Right hindlimb (tissue), 1 donor: ENCODE data around the gene MAPK11.
"Not testable (repeated sequence)": the region's sequence is repeated elsewhere in the genome, so short reads cannot be mapped to it uniquely, and the experiment has no call there.

Experiments
- DNase-seq: peaks from one replicate; pipeline ENCODE4 v3.0.0-alpha.2; 2018

Gene MAPK11

DNA sequence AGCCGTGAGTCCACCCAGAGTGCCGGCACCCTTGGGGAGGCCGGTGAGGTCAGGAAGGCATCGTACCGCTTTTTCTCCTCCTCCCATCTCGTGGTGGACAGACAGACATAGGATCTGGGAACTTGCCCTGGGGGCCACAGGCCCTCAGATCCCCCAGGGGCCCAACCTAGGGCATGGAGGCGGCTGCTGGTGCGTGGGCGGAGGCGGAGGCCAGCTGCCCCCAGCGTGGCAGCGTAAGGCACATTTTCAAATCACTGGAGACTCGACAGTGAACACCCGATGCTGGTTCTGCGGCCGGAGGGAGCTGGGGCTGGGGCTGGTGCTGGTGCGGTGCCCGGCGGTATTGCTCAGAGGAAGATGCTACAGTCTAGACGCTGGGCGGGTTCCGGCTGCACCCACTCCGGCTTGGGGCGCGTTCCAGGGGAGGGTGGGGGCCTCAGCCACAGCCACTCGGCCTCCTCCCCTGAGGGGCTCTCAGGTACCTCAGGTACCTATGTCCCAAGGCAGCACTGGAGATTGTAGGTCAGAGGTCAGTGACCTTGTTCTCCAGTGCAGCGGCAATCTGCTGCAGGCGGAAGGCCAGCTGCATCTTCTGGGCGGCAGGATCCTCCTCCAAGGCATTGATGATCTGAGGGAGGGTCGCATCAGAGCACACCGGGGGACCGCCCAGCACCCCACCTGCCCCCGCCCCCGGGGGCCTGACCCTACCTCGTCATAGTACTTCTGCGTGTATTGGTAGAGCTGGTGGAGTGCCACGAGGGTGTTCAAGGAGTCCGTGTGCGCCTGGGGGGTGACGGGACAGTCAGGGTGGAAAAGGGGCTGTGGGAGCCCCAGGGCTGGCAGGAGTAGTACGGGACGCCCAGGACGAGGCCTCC, 5.2 kb upstream of the MAPK11 start:
- no peak for DNase-seq

DNA sequence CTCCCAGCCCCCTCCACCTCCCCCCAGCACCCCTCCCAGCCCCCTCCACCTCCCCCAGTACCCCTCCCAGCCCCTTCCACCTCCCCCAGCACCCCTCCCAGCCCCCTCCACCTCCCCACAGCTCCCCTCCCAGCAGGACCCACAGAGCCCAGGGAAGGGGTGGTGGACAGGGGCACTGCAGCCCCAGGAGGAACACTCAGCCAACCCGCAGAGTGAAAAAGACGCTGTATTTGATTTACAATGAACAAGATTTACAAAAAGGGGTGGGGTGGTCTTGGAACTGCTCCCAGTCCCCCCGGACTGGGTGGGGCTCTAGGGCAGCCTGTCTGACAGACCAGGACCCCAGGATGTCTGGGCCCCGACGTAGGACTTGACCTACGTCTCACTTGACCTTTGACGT, 4.6 kb upstream of the MAPK11 start:
- no peak for DNase-seq

DNA sequence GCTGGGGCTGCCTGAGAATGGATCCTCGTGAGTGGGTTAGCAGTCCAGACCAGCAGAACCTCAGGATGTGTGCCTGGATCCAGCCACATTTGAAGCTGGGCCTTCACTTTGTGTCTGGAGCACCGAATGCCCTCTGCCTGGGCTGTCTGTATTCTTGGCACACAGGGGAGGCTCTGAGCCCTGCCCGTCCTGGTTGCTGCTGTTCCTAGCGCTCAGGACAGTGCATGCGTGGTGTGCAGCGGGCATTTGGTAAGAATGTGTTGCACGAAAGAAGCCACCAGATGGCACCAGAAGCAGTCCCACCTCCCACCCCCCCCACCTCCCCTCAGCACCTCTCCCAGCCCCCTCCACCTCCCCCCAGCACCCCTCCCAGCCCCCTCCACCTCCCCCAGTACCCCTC, 4.1 kb upstream of the MAPK11 start:
- peak; percentile 64 for DNase-seq

DNA sequence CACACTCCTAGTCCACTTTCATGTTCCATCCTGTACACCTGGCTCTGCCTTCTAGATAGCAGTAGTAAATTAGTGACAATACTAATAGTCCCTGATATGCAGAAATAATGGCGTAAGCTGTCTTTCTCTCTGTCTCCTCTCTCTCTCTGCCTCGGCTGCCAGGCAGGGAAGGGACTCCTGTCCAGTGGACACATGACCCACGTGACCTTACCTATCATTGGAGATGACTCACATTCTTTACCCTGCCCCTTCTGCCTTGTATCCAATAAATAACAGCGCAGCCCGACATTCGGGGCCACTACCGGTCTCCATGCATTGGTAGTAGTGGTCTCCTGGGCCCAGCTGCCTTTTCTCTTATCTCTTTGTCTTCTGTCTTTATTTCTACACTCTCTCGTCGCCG, 3.6 kb upstream of the MAPK11 start:
- not testable (repeated sequence) for DNase-seq

DNA sequence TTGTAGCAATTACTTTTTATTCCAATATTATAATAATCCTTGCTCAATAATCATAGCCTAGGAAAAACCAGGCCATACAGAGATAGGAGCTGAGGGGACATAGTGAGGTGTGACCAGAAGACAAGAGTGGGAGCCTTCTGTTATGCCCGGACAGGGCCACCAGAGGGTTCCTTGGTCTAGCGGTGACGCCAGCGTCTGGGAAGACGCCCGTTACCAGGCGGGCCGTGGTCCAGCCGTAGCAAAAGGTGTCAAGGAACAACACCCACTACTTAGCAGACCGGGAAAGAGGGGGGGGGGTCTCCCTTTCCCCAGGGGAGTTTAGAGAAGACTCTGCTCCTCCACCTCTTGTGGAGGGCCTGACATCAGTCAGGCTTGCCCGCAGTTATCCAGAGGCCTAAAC, 3.2 kb upstream of the MAPK11 start:
- not testable (repeated sequence) for DNase-seq

DNA sequence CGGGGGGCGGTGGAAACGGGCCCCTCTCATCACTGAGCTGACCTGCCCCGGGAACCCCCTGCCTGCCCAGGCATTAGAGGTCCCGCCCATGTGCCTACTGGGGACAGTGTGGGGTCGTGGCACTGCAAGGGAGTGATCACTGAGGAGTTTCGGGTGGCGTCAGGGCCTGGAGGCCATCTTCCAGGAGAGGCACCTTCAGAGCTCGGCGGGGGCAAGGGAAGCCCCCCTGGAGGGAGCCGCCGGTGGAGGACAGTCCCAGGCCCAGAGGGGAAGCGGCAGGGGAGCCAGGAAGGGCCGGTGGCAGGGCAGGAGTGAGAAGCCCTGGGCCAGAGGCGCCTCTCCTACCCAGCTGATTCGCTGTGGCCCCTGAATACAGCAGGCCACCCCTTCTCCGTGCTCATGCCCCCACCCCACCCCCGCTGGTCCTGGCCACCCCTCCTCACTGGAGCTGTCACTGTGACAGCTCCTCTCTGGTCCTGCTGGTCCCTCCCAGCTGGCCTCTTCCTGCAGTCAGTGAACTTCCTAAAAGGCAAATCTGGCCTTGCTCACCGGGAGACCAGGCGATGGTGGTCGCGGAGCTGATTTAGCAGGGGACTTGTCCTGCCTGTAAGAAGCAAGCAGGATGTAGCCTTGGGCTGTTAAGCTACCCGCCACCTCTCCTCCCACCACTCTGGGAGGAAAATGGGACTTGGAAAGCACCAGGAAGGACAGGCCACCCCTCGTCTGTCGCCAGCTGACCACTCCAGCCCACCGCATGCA, 2.0 kb upstream of the MAPK11 start:
- DNase-seq: no peak

DNA sequence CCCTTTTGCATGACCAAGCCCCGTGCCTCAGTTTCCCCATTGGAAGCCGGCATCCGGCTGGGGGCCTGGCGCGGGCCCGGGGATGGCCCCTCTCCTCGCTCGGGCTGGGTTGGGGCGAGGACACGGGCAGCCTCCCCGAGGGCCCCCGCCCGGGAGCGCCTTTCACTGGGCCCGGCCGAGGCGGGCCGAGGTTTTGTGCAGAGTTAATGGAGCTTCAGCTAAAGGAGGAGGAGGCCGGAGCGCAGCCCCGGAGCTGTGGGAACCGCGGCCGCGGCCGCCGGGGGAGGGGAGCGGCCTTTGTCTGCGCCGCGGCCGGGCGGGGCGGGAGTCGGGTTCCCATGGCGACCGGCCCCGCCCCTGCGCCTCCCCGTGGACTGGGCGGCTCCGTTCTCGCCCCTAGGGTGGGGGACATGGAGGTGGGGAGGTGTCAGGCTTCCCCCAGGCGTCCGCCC, 1.4 kb upstream of the MAPK11 start:
- DNase-seq: no peak

DNA sequence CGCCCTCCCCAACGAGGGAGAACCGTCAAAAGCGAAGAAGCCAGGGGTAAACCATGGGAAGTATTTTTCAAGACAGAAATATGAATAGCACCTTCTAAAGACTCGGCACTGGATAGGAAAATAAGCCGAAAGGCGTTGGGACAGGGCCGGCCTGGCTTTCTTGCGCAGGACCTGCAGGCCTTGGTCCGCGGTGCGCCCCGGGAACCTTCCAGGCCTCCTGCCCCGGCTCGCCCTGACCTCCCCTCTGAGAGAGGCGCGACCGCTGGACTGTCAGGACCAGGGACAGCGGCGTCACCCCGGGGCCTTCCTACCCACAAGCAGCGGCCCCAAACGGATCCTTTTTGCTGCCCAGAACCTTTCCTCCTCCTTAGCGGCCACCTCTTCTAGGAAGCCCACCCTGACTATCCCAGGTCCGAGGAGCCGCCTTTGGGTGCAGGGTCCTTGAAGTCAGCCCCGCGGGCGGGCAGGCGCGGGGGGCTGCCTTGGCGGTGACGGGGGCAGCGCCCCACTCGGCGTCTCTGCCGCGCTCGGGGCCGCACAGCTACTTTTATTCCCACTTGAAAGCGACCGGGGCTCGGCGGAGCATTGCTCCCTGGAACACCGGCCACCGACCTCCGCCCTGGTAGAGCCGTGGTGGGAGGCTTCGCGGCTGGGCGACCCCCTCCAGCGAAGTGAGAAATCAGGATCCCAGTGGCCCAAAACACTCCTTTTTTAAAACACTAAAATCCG, 650 bp upstream of the MAPK11 start:
- peak; percentile 81 for DNase-seq

DNA sequence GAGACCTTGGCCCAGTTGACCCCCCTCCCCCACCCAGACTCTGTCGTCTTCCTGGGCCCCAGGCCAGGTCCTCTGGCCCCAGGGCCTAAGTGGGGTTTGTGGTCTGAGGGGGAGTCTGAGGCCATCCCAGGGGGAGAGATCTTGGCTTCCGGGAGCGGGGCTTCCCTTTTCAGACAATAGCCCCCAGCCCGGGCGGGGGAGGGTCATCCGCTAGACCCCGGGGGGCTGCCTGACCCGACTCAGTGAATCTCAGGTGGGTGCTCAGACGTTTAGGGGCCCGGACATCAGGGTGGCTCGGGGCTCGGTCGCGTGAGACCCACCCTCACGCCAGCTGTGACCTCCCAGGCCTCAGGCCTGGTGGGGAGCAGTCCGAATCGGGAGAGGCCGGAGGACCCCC, 609 bp downstream of the MAPK11 start:
- no peak for DNase-seq

DNA sequence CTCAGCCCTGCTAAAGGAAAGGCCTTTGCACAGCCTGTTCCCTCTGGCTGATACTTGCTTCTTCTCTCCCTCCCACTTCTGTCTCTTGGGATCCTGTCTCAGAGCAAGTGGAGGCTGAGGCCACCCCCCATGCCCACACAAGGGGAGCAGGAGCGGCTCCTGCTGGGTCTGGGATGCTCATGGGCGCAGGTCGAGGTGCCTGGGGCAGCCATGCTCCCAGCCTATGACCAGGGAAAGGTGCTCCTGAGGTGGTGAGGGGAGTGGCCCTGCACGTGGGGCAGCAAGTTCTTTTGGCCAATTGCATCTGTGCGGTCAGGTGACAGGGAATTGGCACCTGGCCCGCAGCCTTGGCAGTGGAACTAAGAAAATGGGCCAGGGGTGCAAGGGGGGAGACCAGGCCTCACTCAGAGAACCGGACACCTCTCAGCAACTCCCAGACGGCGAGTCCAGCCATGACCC, 1.5 kb downstream of the MAPK11 start:
- DNase-seq: no peak

DNA sequence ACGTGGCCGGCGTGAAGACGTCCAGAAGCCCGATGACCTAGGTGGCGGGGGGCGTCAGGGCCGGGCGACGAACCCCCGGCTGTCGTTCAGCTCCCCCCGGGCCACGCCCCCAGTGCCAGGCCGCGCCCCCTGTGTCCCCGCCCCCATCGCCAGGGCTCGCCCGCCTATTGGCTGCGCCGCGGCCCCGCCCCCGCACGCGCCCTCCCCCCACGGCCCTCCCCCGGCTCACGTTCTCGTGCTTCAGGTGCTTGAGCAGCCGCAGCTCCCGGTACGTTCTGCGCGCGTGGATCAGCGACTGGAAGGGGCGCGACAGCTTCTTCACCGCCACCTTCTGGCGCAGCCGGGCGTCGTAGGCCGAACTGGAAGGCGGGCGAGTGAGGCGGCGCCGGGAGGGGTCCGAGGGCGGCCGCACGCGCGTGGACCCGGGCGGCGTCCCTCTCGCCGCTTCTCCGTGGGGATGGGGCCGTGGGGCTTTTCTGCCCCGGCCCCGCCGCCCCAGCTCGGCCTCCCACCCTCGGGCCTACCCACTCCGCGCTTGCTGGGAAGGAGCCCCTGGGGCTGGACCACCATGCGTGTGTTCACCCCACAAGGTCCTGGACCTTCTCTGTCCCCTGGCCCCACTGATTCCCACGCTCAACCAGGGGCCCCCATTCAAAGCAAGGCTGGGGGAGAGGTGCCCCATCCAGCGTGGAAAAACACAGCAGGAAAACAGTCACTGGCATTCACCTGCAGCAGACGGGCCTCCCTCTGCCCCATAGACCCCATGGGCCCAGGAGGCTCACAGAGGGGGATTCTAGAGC, 2.4 kb downstream of the MAPK11 start:
- peak; percentile 75 for DNase-seq

DNA sequence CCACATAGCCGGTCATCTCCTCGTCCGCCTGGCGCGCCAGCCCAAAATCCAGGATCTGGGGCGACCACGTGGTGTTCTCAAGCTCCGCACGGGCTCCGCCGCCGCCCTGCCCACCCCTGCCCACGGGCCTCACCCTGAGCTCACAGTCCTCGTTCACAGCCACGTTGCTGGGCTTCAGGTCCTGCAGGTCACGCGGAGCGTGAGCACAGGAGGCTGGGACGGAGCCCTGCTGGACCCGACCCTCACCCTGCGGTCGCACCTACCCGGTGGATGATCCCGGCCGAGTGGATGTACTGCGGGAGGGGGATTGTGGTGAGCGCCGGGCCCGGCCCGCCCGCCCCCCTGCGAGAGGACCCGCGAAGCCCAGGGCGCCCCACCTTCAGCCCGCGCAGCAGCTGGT, 3.2 kb downstream of the MAPK11 start:
- no peak for DNase-seq

DNA sequence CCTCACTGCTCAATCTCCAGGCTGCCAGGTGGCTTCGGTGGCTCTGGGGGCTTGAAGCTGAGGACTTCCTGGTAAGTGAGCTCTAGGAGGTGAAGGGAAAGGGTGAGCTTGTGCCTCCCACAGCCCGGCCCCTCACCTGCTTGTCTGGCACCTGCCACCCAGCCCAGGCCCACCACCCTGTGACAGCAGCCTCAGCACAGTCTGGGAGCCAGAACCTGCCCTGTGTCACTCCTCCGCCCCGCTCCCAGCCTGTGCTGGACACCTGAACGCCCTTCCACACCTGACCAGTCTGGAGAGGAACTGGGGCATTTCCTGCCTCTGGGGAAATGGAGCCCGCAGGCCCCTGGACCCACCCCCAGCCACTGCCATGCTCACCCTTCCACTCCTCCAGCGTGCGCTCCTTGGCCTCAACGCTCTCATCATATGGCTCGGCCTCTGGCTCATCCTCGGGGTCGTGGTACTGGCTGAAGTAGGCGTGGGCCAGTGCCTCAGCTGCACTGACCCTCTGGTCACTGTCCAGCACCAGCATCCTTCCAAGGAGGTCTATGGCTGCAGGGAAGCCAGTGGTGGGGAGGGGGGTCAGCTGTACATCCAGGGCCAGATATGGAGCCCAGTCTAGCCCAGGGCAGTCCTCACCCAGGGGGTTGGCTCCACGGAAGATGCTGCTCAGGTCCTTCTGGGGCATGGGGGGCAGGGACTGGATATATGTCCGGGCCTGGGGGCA, 5.1 kb downstream of the MAPK11 start:
- DNase-seq: no peak

DNA sequence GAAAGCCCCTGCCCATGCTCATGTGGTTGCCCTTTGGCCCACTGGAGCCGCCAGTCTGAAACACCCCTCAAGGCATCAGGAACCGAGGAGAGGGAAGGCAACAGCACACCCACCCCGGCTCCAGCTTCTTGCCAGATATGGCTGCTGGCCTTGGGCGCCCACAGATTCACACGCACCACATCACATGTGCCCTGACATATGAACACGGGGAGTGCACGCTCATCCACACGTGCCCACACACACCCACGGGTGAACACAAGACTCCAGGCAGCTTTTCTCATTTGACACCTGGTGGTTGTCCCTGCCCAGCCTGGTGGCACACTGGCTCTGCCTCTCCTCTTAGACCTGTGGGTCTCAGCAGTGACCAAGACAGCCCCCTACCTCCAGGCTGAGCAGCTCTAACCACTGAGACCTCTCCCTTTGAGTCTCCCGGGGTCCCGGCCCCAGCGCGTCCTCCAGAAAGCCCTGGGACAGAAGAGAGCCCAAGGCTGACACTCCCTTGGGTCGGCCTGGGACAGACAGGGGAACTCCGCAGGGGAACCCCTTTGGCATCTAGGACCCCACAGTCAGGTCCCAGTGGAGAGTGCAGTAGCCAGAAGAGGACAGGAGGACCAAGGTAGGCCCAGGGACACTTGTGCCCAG, 6.0 kb downstream of the MAPK11 start:
- no peak for DNase-seq

DNA sequence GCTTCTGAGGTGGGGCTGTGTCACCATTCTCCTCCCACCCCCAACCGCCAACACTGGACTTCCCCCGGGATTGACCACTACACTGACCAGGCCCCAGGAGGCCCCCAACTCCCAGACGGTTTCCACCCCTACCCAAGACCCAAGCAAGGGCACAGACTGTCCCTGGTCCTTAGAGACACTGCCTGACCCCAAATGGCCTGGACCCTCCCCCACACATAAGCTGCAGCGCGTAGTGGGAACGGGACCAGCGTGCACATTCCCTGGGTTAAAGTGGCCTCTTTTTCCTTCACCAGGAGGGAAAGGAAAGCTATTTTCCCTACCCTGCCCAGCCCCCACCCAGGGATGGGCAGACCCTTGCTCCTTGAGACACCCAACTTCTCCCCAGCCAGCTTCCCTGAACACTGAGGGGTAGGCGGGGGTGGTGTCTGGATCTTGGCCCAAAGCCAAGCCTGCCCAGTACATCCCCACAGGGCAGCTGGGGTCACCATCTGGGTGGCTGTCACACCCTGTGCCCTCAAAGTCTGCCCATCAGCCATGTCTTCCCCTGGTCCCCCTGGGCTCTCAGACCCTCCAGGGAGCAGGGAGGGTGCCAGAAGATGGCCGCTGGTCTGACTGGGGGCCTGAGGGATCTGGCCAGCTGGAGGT, 7.1 kb downstream of the MAPK11 start:
- DNase-seq: no peak

DNA sequence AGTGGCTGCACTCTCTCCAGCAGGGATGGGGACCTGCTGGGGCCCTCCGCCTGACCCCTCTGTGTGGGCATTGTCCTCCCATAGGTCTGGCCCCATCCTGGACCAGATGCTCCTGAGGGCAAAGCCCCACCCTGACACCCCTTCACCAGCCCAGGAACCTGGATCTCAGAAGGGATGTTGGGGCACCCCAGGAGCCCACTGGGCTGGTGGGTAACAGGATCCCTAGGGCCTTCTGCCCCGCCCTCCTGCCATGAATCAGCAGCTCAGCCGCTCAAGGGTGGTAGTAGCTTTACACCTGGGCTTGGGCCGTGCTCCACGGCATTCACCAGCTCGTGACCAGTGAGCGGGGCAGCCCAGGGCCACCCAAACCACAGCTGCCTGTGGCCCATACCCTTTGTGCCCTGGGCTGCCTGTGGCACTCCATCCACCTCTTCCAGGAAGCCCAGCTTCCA, 7.7 kb downstream of the MAPK11 start:
- DNase-seq: no peak

DNA sequence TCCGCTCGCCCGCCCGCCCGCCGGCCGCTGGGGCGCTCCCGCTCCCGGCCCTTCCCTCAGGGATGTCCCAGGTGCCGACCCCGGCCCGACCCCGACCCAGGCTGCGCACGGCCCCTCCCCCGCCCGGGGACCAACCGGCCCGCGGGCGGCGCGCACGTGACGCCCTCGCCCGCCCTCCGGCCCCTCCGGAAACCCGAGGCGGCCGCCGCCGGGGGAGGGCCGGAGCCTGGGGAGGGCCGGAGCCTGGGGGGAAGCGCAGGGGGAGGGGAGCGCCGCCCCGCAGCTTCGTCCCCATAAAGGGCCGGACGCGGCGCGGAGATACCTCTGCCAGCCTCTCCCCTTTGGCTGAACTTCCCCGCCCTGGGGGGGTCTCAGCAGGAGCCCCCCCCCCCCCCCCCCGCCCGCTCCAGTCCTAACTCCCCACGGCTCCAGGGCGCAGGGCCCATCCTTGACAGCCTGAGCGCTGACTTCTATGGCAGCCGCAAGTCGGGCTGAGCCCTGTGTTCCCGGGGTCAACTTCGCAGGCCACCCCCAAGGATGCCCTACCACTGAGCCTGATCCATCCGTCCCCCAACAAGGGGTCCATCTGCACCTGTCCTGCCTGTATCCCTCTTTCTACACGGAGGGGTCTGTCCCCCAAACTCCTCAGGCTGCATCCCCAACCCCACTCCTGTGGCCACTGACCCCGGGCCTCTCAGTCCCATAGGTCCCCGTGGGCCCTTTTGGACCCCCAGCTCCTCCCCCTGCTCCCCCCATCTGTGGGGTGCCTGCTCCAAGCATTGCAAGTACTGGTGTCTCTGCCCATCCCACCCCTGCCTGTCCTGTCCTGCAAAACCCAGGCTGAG, 8.3 kb downstream of the MAPK11 start, which contains the start of gene MAPK12:
Gene MAPK12, minus strand, starts transcription at position 69 of the 845 bp plus-strand sequence. CDS start 174 bp downstream, outside the sequence.
- DNase-seq: no peak

DNA sequence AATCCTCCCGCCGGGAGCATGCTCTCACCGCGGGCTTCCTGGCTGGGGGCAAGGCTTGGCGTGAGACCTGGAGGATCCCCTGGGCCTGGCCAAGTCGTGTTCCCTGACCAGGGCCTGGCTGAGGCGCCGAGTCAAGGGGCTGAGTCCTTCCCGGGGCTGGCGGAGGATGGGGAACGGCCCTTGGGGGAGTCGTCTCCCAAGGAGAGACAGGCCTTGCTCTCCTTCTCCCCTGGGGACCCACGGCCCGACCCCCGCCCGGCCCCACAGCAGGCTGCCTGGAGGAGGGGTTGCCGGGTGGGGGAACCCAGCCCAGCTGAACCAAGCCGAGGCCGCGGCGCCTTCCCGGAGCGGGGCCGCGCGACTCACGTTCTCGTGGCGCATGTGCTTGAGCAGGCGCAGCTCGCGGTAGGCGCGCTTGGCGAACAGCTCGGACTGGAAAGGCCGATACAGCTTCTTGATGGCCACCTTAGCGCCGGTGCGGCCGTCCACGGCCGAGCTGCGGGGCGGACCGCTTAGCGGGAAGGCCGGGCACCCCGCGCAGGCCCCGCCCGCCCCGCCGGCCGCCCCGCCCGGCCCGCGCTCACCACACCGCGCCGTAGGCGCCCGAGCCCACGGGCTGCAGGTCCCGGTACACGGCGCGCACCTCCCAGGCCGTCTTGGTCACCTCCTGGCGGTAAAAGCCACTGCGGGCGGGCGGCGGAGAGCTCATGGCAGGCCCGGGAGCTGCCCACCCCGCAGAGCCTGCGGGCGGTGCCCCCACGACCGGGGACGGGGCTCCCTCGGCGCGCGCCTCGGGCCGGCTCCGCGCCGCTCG, 9.2 kb downstream of the MAPK11 start:
- peak; percentile 71 for DNase-seq

DNA sequence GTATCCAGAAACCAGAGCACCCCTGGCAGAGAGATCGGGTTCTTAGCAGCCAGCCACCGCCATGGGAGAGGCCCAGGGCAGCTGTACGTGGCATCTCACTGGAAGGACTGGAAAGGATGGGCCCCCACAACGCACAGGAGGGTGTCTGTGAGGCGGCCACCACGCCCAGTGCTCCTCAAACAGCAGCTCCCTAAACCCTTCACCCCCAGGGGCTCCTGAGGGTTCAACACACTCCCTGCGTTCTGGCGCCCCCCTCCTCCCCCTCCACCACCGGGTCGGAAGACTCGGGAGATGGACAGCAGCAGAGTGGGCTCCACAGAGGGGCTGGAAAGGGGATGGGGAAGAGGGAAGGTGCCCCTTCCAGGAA, 9.8 kb downstream of the MAPK11 start:
- DNase-seq: no peak
